UCSD-AML1 (cell line): ENCODE data around the gene KRT15.

Source experiments
- DNase-seq: peaks from one replicate; lab custom pipeline; 2025; ENCODE audit not compliant: unreplicated experiment; lab: John Stamatoyannopoulos, UW

Gene KRT15

DNA sequence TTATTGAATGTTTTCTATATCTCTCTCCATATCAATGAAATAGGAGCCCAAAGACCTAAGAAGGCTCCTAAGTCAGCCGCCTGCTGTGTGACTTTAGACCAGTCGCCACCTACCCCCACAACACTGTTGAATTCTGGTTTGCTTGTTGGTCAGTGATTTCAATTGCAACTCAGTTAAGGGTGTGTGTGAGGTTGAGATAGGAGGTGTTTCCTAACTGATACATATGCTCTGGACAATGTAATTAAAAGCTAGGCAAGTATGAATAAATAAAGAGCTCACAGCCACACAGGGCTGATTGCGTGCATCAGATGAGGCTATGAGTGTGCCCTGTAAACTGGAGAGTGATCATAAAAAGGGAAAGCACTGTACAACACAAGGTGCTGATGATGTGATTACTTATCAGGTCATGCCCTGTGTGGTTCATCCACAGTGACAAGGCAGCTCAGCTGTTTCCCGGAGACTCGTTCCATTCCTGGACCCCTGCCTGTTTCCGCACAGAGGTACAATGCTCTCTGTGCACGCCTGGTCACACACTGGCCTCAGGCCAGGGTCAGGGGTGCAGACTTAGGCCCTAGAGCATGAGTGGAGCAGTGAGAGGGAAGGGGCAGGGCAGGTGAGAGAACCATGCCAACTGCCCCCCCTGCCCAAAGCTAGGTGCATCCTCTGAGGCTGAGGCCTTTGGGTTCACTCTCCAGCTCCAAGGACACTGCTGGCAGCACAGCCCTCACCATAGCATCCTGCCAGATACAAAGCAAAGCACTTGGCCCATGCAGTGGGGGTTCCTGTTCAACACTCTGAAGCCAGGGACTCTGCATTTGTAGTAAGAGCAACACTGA, 34.5 kb downstream of the KRT15 start:
- DNase-seq = no peak

DNA sequence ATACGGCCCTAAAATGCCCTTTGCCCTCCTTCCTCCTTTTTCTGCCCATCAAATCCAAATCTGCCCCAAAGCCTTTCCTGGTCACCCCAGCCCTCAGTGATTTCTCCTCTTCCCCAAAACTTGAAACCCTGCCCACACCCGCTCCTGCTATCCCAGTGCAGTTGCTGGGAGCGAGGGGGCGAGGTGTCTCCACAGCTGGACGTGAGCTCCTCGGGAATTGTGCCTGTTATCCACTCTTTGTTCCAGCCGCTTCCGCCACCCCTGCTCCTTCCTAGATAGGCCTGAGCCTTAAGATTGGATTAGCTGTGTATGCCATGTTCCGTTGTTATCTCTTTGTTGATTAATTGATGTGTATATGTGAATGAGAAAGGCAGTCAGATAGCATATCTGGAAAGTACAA, 35.2 kb downstream of the KRT15 start:
- DNase-seq = no peak

DNA sequence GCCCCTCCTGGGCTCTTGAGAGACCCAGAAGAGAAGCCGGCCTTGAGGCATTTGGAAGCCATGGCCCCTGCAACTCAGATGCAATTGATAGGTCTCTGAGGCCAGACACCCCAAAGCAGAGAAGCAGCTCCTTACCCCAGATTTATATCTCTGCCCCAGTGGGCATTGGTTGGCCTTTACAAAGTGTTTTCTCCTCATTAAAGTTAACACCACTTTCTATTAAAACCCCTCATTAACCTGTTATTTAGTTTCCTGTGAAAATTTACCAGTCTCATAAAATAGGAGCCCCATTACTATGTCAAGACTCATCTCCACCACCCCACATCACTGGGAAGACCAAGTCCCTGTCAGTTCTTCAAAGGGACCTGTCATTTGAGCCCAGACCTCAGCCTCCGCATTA, 37.7 kb downstream of the KRT15 start, which contains the start of gene KRT35:
Gene KRT35 (minus strand): TSS at position 116 of the 400 bp plus-strand sequence. CDS start 54 bp downstream, at position 62.
- no peak for DNase-seq

DNA sequence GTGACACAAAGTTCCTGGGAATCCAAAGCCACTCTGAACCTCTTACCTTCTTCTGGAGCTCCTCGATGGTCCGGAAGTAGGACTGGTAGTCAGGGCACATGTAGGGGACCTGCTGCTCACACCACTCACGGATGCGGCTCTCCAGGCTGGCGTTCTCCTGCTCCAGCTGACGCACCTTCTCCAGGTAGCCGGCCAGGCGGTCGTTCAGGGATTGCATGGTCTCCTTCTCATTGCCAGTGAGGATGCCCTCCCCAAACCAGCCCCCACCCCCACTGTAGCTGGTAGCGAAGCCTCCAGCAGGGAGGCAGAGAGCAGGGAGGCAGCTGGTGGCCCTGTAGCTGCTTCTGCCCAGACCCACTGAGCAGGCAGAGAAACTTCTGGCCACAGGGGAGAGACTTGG, 38.1 kb downstream of the KRT15 start:
- DNase-seq = no peak

DNA sequence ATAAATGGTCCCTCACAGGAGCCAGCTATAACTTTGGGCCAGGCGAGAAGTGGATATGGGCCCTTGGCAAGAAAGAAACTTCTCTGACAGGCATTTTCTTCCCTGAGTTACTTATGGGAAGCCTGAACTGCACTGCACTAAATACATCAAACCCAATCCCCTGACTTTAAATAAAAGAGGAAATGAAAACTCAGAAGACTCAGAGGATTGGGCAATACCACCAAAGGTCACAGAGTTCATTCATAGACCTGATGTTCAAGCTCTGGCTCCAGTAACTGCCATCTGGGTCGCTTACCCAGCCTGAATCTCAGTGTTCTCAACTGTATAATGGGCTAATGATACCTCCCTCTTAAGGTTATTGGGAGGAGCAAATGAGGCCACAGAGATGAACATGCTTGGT, 38.6 kb downstream of the KRT15 start:
- no peak for DNase-seq

DNA sequence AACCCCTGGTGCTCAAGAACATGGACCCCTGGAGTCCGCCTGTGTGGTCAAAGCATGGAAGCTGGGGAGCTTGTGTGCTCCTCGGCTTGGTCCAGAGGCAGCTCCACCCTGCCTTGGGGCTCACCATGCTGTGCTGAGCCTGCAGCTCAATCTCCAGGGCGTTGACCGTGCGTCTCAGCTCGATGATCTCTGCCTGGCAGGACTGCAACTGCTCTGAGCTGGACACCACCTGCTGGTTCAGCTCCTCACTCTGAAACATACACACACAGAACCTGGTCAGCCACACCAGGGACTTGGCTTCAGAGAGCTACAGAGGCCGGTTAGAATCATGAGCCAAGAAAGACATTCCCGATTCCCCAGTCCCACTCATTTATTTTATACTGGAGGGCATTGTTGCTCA, 40.5 kb downstream of the KRT15 start:
- DNase-seq = no peak

DNA sequence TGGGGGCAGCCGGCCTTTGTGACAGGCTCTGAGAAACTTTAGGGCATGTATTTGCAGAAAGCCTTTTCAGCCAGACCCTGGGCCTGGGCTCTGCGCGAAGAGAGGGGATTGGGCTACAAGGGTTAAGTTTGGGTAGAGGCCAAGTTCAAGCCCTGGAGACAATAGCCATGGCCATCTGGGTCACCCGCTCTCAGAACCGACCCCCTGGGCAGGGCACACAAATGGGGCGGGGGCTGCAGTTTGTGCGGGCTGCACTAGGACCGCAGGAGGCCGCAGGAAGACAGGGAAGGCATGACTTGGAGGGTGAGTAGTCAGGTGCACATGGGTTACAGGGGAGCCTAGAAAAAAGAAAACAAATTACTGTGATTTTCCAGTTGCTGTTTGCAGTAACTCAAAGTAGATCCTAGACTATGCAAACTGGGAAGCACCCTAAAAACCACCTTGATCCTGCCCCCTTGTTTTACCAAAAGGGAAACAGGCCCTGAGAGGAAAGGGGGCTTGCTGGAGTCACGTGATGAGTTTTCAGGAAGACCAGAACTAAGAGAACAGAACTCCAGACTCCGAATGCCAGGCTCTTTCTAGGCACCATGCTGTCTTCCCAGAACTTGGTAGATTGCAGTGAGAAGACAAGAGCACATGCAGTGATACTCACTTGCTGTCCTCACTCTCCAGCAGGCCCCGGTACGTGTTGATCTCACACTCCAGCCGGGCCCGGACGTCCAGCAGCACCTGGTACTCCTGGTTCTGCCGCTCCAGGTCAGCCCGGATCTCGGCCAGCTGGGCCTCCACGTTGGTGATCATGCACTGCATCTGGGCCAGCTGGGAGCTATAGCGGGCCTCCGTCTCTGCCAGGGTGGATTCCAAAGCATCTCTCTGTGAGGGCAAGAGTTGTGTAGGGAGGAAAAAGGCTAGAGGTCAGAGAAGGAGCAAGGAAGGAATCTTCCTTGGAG, 41.5 kb downstream of the KRT15 start:
- DNase-seq = no peak

DNA sequence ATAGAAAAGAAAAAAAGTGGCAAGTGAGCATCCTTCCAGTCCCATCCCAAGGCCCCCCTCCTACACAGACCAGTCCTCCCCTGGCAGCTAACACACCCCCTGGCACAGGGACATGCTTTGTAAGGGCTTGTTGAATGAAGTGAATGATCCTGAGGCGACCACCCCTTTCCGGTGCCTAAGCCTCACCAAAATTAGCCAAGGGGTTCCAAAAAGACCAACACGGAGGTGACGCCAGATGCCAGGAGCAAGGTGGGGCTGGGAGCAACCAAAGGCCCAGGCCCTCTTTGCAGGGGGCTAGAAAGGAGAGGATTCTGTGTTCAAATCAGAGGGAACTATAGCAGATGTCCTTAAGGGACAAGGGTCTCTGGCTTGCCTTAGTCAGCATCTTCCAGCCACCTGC, 43.3 kb downstream of the KRT15 start:
- no peak for DNase-seq

DNA sequence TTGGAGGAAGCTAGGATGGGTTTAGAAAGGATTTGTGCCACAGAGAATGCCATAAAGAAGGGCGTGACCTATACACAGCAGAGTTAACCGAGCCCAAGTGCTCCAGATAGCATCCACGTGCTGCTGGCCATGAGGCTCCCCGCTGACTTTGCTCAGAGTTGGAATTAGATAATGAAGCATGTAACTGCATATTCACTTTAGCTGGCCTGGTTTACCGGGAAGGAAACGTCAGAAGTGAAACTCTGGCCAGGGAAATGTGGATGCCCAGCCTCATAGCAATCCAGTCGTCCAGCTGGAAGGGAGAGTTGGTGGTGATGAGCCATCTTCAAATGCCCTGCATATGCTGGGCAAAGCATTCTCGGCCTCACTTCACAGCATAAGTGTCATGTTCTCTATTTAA, 43.8 kb downstream of the KRT15 start:
- no peak for DNase-seq

DNA sequence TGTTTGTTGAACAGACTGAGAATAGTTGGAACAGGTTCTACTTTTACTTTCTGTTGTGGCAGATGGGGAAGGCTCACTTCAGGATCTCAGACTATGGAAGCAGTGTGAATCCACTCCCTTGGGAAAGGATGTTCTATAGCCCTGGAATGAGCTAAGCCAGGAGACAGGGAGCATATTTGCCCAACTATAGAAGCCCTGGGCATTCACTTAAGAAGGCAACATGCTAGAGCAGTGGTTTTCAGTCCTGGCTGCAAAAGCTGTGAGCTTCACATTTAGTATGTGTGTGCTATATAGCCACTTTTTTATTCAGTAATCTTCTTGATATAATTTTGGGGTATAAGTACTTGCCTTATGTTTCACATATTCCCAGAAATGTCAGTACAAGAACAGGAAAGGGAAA, 50.3 kb downstream of the KRT15 start:
- no peak for DNase-seq

DNA sequence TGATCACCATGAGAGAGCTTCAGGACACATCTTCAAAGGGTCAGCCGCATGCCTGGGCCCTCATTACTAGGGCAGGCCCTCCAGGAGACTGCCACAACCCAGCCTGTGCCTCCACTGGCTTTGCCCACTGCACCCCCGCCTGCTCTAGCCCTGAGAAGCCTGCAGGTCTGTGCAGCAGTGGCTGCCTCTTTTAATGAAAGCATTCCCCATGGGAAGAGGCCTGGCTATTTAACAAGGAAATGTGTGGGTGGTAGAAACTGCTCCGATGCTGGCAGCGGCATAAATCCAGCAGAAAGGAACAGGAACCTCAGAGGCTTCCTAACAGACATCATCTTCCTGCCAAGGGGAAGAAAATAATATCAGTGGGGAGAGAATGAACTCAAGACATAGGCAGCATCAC, 51.1 kb downstream of the KRT15 start:
- DNase-seq = no peak

DNA sequence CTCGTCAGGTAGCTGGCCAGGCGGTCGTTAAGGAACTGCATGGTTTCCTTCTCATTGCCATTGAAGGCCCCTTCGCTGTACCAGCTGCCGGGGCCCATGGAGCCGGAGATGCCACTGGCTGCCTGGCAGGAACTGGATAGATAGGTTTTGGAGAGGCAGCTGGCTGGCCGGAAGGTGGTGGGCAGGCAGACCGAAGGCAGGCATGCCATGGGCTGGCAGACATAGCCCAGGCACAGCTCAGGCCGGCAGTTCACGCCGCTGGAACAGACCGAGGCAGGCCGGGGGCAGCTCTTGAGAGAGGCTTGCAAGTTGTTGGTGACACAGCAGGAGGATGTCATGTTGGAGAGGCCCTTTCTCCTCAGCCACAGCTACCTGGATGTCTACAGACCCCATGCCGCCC, 51.7 kb downstream of the KRT15 start, which contains the start of gene KRT32:
Gene KRT32 (minus strand): TSS at position 399 of the 400 bp plus-strand sequence. CDS start 61 bp downstream, at position 338.
- DNase-seq = no peak

DNA sequence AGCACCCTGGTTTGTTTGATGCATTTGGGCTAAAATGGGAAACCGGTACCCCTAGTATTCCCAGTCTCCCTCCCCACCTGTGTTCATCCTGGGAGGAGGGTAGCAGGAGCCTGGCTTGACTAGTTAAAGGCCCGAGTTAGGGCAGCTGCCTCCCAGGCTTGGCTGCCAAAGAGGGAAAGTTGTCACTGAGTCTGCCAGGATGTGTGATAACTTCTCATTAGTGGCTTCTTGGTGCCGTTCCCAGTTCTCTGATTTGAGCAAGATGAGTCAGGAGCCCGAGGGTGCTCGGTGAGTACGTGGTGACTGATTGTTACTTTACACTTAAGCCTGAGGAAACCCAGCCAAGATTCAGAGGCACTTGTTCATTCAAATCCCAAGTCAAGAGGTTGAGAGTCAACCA, 54.0 kb downstream of the KRT15 start:
- no peak for DNase-seq

DNA sequence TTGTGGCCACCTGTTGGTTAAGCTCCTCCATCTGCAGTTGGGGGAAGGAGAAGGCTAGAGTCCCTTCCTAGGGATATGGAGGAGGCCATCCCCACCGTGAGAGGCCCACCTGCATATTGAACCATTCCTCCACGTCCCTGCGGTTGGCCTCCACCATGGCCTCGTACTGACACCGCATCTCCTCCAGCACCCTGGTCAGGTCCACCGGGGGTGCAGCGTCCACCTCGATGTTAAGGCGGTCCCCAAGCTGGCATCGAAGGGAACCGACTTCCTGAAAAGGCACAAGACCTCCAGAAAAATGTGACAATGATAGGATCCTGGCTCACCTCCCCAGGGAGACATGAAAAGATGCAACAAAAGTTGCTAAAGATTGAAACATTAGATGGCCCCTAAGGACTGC, 54.5 kb downstream of the KRT15 start:
- DNase-seq = no peak

DNA sequence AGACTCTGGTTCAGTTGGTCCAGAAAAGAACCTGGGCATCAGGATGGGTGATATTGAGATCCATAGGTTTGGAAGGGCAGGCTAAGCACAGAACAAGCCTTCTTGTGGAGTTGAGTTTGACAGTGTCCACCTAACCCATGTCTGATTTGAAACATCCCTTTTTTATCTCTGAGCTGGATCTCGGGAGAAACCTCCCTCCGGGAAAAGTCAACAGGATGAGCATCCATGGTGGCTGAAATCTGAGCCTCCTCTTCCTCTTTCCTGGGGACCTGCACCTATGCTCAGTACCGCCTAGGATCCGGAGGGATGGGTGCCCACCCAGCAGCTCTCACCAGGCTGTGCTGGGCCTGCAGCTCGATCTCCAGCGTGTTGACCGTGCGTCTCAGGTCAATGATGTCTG, 54.9 kb downstream of the KRT15 start:
- no peak for DNase-seq
